ENCODE data around the gene ZNF14.
"Not testable (repeated sequence)": the region's sequence is repeated elsewhere in the genome, so short reads cannot be mapped to it uniquely, and the experiment has no call there.

DNA sequence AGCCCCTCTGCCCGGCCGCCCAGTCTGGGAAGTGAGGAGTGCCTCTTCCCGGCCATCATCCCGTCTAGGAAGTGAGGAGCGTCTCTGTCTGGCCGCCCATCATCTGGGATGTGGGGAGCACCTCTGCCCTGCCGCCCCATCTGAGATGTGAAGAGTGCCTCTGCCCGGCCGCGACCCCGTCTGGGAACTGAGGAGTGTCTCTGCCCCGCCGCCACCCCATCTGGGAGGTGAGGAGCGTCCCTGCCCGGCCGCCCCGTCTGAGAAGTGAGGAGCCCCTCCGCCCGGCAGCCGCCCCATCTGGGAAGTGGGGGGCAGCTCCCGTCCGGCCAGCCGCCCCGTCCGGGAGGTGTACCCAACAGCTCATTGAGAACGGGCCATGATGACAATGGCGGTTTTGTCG is 37.1 kb upstream of the ZNF14 start:
- not testable (repeated sequence) for TF ChIP-seq CTCF, EZH2, EZH2phosphoT487 (IDR thresholded peaks at IDR 0.05)
